Mucosa of gallbladder (tissue), 1 donor: ENCODE results near the gene ARID3A. TPM values are rescaled to one million over a fixed set of nuclear protein-coding genes. Genes with fewer than 3 reads are reported as not detected.
"Not testable (repeated sequence)": the region's sequence is repeated elsewhere in the genome, so short reads cannot be mapped to it uniquely, and the experiment has no call there.

ENCODE experiments used
- DNase-seq: peaks from one replicate; pipeline ENCODE4 v3.0.0-alpha.2; 2020; ENCODE audit warnings: low spot score
- total RNA-seq: library from RNA; stranded (reverse); gene quantifications from one replicate; pipeline ENCODE4 v1.2.1, GENCODE V29; 2021
- donor health status: DM: no; HTN: no; CAD: no.

Gene ARID3A
- 7.0 TPM for total RNA-seq

GRCh38 chr19:925526-926322 lies at the start of gene ARID3A:
TSS of gene ARID3A (plus strand) at chr19:926035. CDS start at chr19:929529, 3,494 bp downstream.
- peak; percentile 70 for DNase-seq

- no peak for DNase-seq
These were observed 49.7 kb upstream of the ARID3A start for GRCh38 chr19:876089-876488.

DNA sequence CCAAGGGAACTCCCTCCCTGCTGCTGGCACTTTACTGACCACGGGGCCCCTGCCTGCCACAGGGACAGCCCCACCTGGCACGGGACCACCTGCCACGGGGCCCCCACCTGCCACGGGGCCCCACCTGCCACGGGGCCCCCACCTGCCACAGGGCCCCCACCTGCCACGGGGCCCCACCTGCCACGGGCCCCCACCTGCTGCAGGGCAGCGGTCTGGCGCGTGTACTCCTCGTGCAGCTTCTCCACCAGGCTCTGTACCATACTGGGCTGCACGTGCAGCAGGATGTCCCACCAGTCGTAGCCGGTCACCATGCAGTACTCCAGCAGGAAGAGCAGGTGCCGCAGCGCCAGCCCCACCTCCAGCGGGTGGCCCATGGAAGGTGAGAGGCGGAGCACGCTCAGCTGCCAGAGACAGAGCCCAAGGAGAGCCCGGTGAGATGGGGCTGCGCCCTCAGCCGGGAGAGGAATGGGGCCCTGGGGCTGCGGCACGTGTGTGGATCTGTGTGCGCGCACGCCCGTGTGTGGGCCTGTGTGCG lies 49.0 kb upstream of the ARID3A start:
- DNase-seq, result no peak

DNA sequence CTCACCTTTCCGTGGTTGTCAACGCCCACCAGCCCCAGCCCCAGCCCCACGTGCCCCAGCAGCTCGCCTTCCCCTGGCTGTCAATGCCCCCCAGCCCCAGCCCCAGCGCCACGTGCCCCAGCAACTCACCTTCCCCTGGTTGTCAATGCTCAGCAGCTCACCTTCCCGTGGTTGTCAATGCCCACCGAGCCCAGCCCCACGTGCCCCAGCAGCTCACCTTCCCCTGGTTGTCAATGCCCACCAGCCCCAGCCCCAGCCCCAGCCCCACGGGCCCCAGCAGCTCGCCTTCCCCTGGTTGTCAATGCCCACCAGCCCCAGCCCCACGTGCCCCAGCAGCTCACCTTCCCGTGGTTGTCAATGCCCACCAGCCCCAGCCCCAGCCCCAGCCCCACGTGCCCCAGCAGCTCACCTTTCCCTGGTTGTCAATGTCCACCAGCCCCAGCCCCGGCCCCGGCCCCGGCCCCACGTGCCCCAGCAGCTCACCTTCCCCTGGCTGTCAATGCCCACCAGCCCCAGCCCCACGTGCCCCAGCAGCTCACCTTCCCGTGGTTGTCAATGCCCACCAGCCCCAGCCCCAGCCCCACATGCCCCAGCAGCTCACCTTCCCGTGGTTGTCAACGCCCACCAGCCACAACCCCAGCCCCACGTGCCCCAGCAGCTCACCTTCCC lies 47.7 kb upstream of the ARID3A start:
- not testable (repeated sequence) for DNase-seq

DNA sequence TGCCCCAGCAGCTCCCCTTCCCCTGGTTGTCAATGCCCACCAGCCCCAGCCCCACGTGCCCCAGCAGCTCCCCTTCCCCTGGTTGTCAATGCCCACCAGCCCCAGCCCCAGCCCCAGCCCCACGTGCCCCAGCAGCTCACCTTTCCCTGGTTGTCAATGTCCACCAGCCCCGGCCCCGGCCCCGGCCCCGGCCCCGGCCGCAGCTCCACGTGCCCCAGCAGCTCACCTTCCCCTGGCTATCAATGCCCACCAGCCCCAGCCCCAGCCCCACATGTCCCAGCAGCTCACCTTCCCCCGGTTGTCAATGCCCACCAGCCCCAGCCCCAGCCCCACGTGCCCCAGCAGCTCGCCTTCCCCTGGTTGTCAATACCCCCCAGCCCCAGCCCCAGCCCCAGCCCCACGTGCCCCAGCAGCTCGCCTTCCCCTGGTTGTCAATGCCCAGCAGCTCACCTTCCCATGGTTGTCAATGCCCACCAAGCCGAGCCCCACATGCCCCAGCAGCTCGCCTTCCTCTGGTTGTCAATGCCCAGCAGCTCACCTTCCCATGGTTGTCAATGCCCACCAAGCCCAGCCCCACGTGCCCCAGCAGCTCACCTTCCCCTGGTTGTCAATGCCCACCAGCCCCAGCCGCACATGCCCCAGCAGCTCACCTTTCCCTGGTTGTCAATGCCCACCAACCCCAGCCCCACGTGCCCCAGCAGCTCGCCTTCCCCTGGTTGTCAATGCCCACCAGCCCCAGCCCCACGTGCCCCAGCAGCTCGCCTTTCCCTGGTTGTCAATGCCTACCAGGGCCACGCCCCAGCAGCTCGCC lies 46.9 kb upstream of the ARID3A start:
- DNase-seq, result not testable (repeated sequence)

GRCh38 chr19:879711-880438 lies 46.0 kb upstream of the ARID3A start:
- no peak for DNase-seq

DNA sequence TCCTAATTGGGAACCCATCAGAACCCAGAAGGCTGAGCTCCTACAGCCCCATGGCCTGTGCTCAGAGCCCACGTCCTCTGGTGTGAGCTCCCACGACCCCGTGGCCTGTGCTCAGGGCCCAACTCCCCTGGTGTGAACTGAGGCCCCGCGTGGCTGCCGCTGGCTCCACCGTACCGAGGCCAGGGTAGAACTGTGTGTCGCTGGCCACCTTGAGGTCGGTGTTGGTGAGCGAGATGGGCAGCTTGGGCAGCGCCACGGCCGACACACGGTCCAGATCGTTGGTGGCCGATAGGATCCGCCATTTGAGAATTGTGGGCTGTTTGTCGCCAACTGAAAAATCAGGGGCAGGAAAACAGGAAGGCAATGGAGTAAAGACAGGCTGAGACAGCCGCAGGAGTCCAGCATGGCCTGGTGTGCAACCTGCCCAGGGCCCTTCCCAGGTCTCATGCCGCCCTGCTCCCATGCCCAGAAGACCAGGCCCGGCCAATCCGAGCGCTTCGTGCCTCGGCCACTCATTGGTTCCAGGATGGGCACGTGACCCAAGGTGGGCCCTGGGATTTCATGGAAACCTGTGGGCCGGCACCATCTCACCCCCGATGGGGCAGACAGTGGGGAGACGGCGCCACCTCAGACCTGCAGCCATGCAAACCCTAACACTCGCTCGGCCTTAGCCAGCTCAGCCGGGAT lies 44.3 kb upstream of the ARID3A start:
- no peak for DNase-seq

DNA sequence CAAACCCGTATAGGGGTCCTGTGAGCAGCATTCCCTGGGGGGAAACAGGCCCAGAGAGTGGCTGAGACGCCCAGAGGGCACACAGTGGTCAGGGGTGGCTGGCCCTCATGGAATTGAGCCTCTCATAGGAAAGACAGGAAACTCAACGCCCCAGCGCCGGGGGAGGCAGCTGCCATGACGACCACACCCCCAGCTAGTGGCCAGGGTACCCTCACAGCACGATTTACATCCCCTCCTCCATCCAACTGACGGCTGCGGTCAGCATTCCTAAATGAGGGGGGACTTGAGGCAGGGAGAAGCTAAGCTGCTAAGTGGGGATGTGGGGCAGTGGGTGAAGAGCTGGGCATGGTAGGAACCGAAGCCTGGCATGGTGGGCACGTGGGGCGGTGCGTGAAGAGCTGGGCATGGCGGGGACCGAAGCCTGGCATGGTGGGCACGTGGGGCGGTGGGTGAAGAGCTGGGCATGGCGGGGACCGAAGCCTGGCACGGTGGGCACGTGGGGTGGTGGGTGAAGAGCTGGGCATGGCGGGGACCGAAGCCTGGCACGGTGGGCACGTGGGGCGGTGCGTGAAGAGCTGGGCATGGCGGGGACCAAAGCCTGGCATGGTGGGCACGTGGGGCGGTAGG lies 42.9 kb upstream of the ARID3A start:
- no peak for DNase-seq

DNA sequence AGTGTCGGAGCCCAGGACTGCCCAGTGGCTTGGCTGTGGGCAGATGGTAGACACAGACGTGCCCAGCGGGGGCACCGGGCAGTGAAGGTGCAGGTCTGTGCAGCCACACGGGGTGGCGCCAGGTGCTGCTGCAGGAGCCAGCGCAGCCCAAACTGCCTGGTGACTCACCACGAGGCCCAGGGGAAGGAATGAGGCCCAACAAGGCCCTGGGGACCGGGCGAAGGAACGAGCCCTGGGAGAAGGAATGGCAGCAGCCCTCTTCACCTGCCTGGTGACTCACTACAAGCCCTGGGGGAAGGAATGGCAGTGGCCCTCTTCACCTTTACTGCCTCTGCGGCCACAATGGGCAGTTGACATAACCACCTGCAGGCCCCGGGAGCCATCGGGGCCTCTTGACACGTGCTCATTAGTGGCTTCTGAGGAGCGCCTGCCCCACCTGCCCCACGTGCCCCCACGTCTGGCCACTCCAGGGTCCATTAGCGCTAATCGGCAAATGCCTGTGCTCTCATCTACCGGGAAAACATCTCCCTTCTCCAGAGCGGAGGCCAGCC lies 42.1 kb upstream of the ARID3A start:
- no peak for DNase-seq

- no peak for DNase-seq
These were observed 41.2 kb upstream of the ARID3A start for GRCh38 chr19:884420-885211.

GRCh38 chr19:885536-886224 lies 40.2 kb upstream of the ARID3A start:
- no peak for DNase-seq

GRCh38 chr19:887072-887471 lies 38.8 kb upstream of the ARID3A start:
- no peak for DNase-seq

DNA sequence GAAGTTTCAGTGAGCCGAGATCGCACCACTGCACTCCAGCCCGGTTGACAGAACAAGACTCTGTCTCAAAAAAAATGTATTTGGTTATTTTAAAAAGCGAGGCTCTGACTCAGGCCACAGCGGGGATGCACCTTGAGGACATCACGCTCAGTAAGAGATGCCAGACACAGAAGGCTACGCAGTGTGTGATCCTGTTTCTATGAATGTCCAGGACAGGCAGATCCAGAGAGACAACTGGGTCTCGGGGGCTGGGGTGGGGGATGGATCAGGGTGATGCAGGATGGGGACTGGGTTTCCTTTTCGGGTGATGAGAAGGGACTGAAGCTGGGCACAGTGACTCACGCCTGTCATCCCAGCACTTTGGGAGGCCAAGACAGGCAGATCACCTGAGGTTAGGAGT lies 38.2 kb upstream of the ARID3A start:
- no peak for DNase-seq

- DNase-seq, result no peak
These were observed 37.1 kb upstream of the ARID3A start for GRCh38 chr19:888581-889385.

GRCh38 chr19:889662-890295 lies 36.1 kb upstream of the ARID3A start:
- no peak for DNase-seq

DNA sequence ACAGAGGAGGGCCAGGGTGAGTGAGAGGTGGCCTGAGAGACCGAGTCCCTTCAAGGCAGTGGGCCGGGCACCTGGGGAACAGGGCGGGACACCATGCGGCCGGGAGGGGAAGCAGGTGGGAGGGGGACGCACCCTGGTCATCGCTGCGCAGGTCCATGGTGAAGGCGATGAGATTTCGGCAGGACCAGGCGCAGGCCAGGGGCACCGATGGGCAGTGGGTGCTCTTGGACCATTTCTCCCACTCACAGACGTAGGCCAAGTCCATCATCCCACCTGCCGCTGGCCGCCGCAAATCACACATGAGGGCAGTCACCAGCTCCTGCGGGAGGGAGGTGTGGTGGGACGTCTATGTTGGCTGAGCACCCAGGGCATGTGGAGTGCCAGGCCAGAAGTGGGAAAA lies 35.0 kb upstream of the ARID3A start:
- DNase-seq, result no peak
